ENCODE results near the gene FOXP1.

- TF ChIP-seq, protein P1, sequence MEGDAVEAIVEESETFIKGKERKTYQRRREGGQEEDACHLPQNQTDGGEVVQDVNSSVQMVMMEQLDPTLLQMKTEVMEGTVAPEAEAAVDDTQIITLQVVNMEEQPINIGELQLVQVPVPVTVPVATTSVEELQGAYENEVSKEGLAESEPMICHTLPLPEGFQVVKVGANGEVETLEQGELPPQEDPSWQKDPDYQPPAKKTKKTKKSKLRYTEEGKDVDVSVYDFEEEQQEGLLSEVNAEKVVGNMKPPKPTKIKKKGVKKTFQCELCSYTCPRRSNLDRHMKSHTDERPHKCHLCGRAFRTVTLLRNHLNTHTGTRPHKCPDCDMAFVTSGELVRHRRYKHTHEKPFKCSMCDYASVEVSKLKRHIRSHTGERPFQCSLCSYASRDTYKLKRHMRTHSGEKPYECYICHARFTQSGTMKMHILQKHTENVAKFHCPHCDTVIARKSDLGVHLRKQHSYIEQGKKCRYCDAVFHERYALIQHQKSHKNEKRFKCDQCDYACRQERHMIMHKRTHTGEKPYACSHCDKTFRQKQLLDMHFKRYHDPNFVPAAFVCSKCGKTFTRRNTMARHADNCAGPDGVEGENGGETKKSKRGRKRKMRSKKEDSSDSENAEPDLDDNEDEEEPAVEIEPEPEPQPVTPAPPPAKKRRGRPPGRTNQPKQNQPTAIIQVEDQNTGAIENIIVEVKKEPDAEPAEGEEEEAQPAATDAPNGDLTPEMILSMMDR (IDR thresholded peaks at IDR 0.05): no peak
- TF ChIP-seq EZH2 (IDR thresholded peaks at IDR 0.05): no peak
These were observed 313.6 kb downstream of the FOXP1 start for GRCh38 chr3:71269906-71270305.

Data from neural progenitor cell (in vitro differentiated cells).